Ramos (cell line): ENCODE results near the gene ALK.

Experiments
- in situ Hi-C: fragments of 300-500 bp; cut with MboI; formaldehyde crosslinking; loops from one replicate; pipeline ENCODE4 v1.14.3; 2022; ENCODE audit warnings: low sequenced_read_pairs; ENCODE audit not compliant: unreplicated experiment

ALK gene

GRCh38 chr2:29363111-29363510 is 558.3 kb downstream of the ALK start:
- in situ Hi-C loops: no loop called here

- in situ Hi-C loops: no loop called here
Observed at GRCh38 chr2:29361231-29361630, 560.2 kb downstream of the ALK start.

- in situ Hi-C loops: no loop called here
Observed at GRCh38 chr2:29360016-29360784, 561.2 kb downstream of the ALK start.

GRCh38 chr2:29353403-29353991 is 567.9 kb downstream of the ALK start:
- in situ Hi-C loops: no loop called here

- in situ Hi-C loops: no loop called here
Observed at GRCh38 chr2:29351916-29352591, 569.3 kb downstream of the ALK start.

- in situ Hi-C loops: no loop called here
Observed at GRCh38 chr2:29351248-29351647, 570.1 kb downstream of the ALK start.

- in situ Hi-C loops: no loop called here
Observed at GRCh38 chr2:29349316-29350030, 571.9 kb downstream of the ALK start.

- in situ Hi-C loops: no loop called here
Observed at GRCh38 chr2:29347774-29348461, 573.5 kb downstream of the ALK start.

- in situ Hi-C loops: no loop called here
Observed at GRCh38 chr2:29345236-29345635, 576.1 kb downstream of the ALK start.

- in situ Hi-C loops: no loop called here
Observed at GRCh38 chr2:29343830-29344229, 577.6 kb downstream of the ALK start.

- in situ Hi-C loops: no loop called here
Observed at GRCh38 chr2:29336341-29337241, 584.8 kb downstream of the ALK start.

- in situ Hi-C loops: no loop called here
Observed at GRCh38 chr2:29335396-29335795, 586.0 kb downstream of the ALK start.

GRCh38 chr2:29334706-29335105 is 586.7 kb downstream of the ALK start:
- in situ Hi-C loops: no loop called here

- in situ Hi-C loops: no loop called here
Observed at GRCh38 chr2:29332540-29332939, 588.8 kb downstream of the ALK start.

- in situ Hi-C loops: no loop called here
Observed at GRCh38 chr2:29329899-29330298, 591.5 kb downstream of the ALK start.

GRCh38 chr2:29326926-29327325 is 594.5 kb downstream of the ALK start:
- in situ Hi-C loops: no loop called here

GRCh38 chr2:29325544-29325943 is 595.8 kb downstream of the ALK start:
- in situ Hi-C loops: no loop called here

GRCh38 chr2:29323961-29324360 is 597.4 kb downstream of the ALK start:
- in situ Hi-C loops: no loop called here

- in situ Hi-C loops: no loop called here
Observed at GRCh38 chr2:29323301-29323700, 598.1 kb downstream of the ALK start.
